K562 (cell line): ENCODE measurements around the gene ARHGAP22. TPM values are rescaled to one million over a fixed set of nuclear protein-coding genes. Genes with fewer than 3 reads are reported as not detected.
A peak's percentile ranks its signal among the peaks of the same experiment; 100 is the strongest.

ENCODE experiments used
- DMBX1 ChIP-seq: fragments of 250-450 bp; sonication (Bioruptor Pico); IDR thresholded peaks from 2 replicates; pipeline ENCODE4 v1.8.0; 2022; ENCODE audit warnings: inconsistent platforms, mild to moderate bottlenecking, moderate library complexity, borderline replicate concordance
- FOXM1 ChIP-seq, 2 experiments: fragments of 450-650 bp in 1 of 2; sonication (generic) in 1 of 2; formaldehyde crosslinking in 1 of 2; IDR thresholded peaks; 2 replicates each; pipeline versions ENCODE4 v1.6.1 to v1.9.0; 2017 to 2022; ENCODE audit warnings: low read depth in 2 of 2, mild to moderate bottlenecking in 2 of 2, missing genetic modification reagents in 1 of 2, moderate library complexity in 1 of 2
- HDAC1 ChIP-seq, 2 experiments: fragments of 450-650 bp; IDR thresholded peaks; 2 replicates each; pipeline ENCODE4 v1.6.1; 2016 to 2017; ENCODE audit warnings: inconsistent platforms in 1 of 2, mild to moderate bottlenecking in 1 of 2, moderate library complexity in 1 of 2
- HMGXB4 ChIP-seq: sonication (generic); formaldehyde crosslinking; IDR thresholded peaks from 2 replicates; pipeline ENCODE4 v1.8.1; 2023; ENCODE audit warnings: mild to moderate bottlenecking, missing genetic modification reagents
- HNRNPK ChIP-seq: fragments of 200-400 bp; formaldehyde crosslinking; IDR thresholded peaks from one replicate; pipeline ENCODE4 v1.6.1; 2018; ENCODE audit warnings: mild to moderate bottlenecking, low read depth, low read length; ENCODE audit not compliant: poor library complexity, severe bottlenecking
- HNRNPLL ChIP-seq: fragments of 200-400 bp; formaldehyde crosslinking; IDR thresholded peaks from 2 replicates; pipeline ENCODE4 v1.6.1; 2017; ENCODE audit warnings: low read length, low read depth, mild to moderate bottlenecking; ENCODE audit not compliant: poor library complexity, severe bottlenecking
- KLF13 ChIP-seq: fragments of 450-650 bp; IDR thresholded peaks from 2 replicates; pipeline ENCODE4 v1.6.1; 2016; ENCODE audit warnings: missing genetic modification characterization, low read depth, mild to moderate bottlenecking, missing compliant biosample characterization, moderate library complexity, borderline replicate concordance
- MCM5 ChIP-seq: fragments of 450-650 bp; IDR thresholded peaks from 2 replicates; pipeline ENCODE4 v1.6.1; 2016; ENCODE audit warnings: low read depth
- PURB ChIP-seq: sonication (generic); formaldehyde crosslinking; IDR thresholded peaks from 2 replicates; pipeline ENCODE4 v1.9.0; 2021; ENCODE audit warnings: low read depth, mild to moderate bottlenecking, missing genetic modification reagents
- ZNF3 ChIP-seq: fragments of 250-450 bp; sonication (Bioruptor Pico); IDR thresholded peaks from 2 replicates; pipeline ENCODE4 v1.5.0; 2021; ENCODE audit warnings: mild to moderate bottlenecking, moderate library complexity
- polyA plus RNA-seq, 8 experiments: library from polyadenylated mRNA; depleted of rRNA in 4 of 8; stranded (reverse) in 5 of 8; unstranded in 3 of 8; fragments of >200 nt; fragmentation: Nextera tagmentation in 2 of 8; fragmentation: Illumina TruSeq in 1 of 8; extraction: Ambion mirVana in 2 of 8; extraction: Trizol in 1 of 8; gene quantifications; 2 replicates each; pipeline versions ENCODE4 v1.2.1 to v1.2.3, GENCODE V29; 2011 to 2014; ENCODE audit warnings: inconsistent platforms in 1 of 8, missing spikeins in 1 of 8
- total RNA-seq, 7 experiments: library from RNA; depleted of rRNA in 6 of 7; stranded (reverse); fragments of >200 nt in 6 of 7; fragmentation: Illumina TruSeq in 2 of 7; extraction: Trizol in 2 of 7; gene quantifications; 2 replicates each; pipeline versions ENCODE4 v1.2.1 to v1.2.3, GENCODE V29; 2011 to 2021; ENCODE audit warnings: low replicate concordance in 1 of 7
- TF ChIP-seq, protein P1 (sequence below): sonication (generic); formaldehyde crosslinking; IDR thresholded peaks from 2 replicates; pipeline ENCODE4 v1.8.0; 2023; ENCODE audit warnings: mild to moderate bottlenecking, missing genetic modification reagents
- TF ChIP-seq, protein P2 (sequence below): fragments of 450-650 bp; IDR thresholded peaks from 2 replicates; pipeline ENCODE4 v1.6.1; 2016; ENCODE audit warnings: low read depth

ARHGAP22 gene
- total and polyA plus RNA-seq, 9 of the 15 experiments (the other 6 are each of a cell fraction or from before 2014, with no cell fraction given): 1.3 to 28.1 (median 12.7) TPM

DNA sequence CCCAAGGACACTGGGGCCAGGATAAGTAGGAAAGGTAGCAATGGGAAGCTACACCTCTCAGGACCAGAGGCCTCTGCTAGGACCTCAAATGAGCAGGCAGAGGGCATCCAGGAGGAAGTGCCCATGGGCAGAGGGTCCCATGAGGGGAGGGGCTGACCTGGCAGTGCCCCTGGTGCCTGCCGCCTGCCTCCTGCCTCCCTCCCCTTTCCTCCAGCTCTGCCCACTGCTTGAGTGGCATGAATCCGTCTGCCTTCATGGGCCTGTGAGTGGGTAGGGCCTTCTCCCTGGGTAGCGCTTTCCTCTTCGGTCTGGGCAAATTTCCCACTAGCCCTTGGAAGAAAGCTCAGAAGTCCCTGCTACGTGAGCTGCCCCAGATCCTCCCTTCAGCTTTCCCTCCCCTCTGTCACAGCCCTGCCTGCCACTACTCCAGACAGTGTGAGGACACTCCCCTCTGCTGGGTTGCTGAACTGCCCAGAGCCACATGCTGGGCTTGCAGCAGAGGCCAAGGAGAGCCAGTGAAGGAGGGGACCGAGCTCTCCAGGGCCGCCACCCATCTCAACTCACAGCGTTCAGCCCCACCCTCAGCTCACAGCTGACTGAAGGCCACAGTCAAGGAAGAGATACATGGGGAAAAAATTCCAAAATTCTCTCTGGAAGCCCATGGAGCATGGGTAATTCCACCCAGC lies 141.4 kb downstream of the ARHGAP22 start (continued):
- TF ChIP-seq, protein P1, sequence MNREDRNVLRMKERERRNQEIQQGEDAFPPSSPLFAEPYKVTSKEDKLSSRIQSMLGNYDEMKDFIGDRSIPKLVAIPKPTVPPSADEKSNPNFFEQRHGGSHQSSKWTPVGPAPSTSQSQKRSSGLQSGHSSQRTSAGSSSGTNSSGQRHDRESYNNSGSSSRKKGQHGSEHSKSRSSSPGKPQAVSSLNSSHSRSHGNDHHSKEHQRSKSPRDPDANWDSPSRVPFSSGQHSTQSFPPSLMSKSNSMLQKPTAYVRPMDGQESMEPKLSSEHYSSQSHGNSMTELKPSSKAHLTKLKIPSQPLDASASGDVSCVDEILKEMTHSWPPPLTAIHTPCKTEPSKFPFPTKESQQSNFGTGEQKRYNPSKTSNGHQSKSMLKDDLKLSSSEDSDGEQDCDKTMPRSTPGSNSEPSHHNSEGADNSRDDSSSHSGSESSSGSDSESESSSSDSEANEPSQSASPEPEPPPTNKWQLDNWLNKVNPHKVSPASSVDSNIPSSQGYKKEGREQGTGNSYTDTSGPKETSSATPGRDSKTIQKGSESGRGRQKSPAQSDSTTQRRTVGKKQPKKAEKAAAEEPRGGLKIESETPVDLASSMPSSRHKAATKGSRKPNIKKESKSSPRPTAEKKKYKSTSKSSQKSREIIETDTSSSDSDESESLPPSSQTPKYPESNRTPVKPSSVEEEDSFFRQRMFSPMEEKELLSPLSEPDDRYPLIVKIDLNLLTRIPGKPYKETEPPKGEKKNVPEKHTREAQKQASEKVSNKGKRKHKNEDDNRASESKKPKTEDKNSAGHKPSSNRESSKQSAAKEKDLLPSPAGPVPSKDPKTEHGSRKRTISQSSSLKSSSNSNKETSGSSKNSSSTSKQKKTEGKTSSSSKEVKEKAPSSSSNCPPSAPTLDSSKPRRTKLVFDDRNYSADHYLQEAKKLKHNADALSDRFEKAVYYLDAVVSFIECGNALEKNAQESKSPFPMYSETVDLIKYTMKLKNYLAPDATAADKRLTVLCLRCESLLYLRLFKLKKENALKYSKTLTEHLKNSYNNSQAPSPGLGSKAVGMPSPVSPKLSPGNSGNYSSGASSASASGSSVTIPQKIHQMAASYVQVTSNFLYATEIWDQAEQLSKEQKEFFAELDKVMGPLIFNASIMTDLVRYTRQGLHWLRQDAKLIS (CRISPR knock-in tag): no peak
- TF ChIP-seq HNRNPK (no peak), FOXM1 (IDR thresholded peaks at IDR 0.05; ENCODE audit: low read depth) (no peak), FOXM1 (CRISPR knock-in tag; IDR thresholded peaks at IDR 0.05; ENCODE audit: low read depth) (no peak), HNRNPLL (no peak), DMBX1 (CRISPR knock-in tag) (0 out of 2 replicates have a peak, but pooled peaks have one; percentile 46), HMGXB4 (no peak), ZNF3 (CRISPR knock-in tag) (no peak), PURB (CRISPR knock-in tag) (no peak), HDAC1 (IDR thresholded peaks at IDR 0.05) (0 out of 4 replicates have a peak, but pooled peaks of 1 of the 2 experiments have one; percentile 9), MCM5 (no peak), KLF13 (tag) (0 out of 2 replicates have a peak, but pooled peaks have one; percentile 23)
- TF ChIP-seq, protein P2, sequence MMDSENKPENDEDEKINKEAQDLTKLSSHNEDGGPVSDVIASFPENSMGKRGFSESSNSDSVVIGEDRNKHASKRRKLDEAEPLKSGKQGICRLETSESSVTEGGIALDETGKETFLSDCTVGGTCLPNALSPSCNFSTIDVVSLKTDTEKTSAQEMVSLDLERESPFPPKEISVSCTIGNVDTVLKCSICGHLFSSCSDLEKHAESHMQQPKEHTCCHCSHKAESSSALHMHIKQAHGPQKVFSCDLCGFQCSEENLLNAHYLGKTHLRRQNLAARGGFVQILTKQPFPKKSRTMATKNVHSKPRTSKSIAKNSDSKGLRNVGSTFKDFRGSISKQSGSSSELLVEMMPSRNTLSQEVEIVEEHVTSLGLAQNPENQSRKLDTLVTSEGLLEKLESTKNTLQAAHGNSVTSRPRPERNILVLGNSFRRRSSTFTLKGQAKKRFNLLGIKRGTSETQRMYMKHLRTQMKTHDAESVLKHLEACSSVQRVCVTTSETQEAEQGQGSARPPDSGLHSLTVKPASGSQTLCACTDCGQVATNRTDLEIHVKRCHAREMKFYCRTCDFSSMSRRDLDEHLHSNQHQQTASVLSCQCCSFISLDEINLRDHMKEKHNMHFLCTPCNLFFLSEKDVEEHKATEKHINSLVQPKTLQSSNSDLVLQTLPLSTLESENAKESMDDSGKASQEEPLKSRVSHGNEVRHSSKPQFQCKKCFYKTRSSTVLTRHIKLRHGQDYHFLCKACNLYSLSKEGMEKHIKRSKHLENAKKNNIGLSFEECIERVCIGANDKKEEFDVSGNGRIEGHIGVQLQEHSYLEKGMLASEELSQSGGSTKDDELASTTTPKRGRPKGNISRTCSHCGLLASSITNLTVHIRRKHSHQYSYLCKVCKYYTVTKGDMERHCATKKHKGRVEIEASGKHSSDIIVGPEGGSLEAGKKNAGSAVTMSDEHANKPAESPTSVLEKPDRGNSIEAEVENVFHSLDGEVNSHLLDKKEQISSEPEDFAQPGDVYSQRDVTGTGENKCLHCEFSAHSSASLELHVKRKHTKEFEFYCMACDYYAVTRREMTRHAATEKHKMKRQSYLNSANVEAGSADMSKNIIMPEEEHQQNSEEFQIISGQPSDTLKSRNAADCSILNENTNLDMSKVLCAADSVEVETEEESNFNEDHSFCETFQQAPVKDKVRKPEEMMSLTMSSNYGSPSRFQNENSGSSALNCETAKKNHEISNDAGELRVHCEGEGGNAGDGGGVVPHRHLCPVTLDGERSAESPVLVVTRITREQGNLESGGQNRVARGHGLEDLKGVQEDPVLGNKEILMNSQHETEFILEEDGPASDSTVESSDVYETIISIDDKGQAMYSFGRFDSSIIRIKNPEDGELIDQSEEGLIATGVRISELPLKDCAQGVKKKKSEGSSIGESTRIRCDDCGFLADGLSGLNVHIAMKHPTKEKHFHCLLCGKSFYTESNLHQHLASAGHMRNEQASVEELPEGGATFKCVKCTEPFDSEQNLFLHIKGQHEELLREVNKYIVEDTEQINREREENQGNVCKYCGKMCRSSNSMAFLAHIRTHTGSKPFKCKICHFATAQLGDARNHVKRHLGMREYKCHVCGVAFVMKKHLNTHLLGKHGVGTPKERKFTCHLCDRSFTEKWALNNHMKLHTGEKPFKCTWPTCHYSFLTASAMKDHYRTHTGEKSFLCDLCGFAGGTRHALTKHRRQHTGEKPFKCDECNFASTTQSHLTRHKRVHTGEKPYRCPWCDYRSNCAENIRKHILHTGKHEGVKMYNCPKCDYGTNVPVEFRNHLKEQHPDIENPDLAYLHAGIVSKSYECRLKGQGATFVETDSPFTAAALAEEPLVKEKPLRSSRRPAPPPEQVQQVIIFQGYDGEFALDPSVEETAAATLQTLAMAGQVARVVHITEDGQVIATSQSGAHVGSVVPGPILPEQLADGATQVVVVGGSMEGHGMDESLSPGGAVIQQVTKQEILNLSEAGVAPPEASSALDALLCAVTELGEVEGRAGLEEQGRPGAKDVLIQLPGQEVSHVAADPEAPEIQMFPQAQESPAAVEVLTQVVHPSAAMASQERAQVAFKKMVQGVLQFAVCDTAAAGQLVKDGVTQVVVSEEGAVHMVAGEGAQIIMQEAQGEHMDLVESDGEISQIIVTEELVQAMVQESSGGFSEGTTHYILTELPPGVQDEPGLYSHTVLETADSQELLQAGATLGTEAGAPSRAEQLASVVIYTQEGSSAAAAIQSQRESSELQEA: no peak
